SH-SY5Y (cell line): Measurements from ENCODE around the gene PI4K2A.

Experiments used
- GATA2 ChIP-seq: IDR thresholded peaks from 2 replicates; pipeline ENCODE4 v1.6.1; 2011; ENCODE audit warnings: mild to moderate bottlenecking, low read depth, low read length
- GATA3 ChIP-seq: IDR thresholded peaks from 2 replicates; pipeline ENCODE4 v1.6.1; 2011; ENCODE audit warnings: low read depth, mild to moderate bottlenecking, low read length, moderate library complexity

DNA sequence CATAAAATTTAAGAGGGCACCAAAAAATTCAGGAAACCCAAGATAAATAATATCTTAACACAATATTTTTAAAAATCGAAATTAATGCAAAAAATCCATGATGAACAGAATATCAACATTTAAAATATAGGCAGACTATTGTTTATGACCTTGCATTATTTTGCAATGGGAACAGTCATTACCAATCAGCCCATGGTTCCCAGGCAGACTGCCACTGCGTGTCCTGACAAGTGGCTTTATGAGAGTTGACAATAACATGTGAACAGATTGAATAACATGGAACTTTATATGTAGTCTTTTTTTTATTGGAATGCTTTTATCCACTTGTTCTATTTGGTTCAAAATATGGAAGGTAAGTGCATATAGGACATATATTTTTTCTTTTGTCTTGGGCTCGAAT, 49.7 kb downstream of the PI4K2A start:
- TF ChIP-seq GATA2, result no peak
- TF ChIP-seq GATA3, result no peak
